ENCODE results near the gene MYO15A. TPM values are rescaled to one million over a fixed set of nuclear protein-coding genes. Genes with fewer than 3 reads are reported as not detected.

The MYO15A gene
- total and polyA plus RNA-seq, 2 of the 4 experiments (the other 2 are of a cell fraction): 0.18 to 1.1 TPM

DNA sequence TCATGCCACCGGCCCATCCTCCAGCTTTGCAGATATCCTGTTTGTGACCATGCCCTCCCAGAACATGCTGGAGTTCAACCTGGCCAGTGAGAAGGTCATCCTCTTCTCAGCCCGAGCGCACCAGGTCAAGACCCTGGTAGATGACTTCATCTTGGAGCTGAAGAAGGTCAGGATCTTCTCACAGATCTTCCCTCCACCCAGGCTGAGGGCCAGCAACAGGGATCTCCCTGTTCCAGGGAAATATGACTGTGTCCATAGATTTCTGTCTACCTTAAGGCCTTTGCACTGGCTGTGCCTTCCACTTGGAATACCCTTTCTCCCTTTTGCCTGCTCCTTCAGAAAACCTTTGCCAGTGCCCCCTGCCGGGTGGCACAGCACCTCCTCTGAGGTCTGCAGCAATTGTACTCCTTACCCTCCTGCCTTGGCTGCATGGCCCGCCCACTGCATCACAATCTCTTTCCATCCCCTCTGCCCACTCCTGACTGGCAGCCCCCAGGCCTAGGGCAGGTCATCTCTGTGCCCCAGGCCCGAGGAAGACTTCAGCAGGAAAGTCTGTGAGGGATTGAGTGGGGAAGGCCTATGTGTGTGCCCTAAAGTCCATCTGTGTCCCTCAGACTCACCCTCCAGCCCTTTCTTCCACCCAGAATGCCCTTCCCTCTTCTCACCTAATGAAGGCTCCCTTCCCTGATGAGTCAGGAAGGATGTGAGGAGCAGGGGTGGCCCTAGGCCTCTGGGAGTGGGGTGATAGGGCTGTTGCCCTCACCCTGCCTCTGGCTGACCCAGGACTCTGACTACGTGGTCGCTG is 47.8 kb downstream of the MYO15A start:
- DNase-seq (no peak), ATAC-seq (ENCODE audit: low read depth) (no peak)
- Histone ChIP-seq H3K18ac (ENCODE audit: low read depth, low read length) (no peak overlapping the region), H3K9me3 (ENCODE audit: control insufficient read depth, insufficient read depth, low read length) (no peaks in the 10 kb centered on the region), H2AK5ac (ENCODE audit: low read depth, low read length) (no peak overlapping the region), H3K27me3 (ENCODE audit: control insufficient read depth, insufficient read depth, low read length) (no peaks in the 10 kb centered on the region), H2BK20ac (ENCODE audit: low read depth, low read length) (no peak overlapping the region), H4K91ac (ENCODE audit: insufficient read depth, low read depth, low read length) (no peak overlapping the region), H3K56ac (ENCODE audit: extremely low read depth, insufficient read depth, low read length) (no peak overlapping the region), H3K9me1 (ENCODE audit: insufficient read depth, low read length) (peaks cover 18% of the 10 kb centered on the region), H2AFZ (replicated peaks; ENCODE audit: low read length, poor library complexity) (peak overlapping the region; percentile 77), H3K4me2 (ENCODE audit: low read depth, low read length) (no peak overlapping the region), H3K4me1 (ENCODE audit: control insufficient read depth, insufficient read depth, low read length) (peaks cover 5% of the 10 kb centered on the region; the same call in 1 of the 2 replicates), H3K36me3 (ENCODE audit: control insufficient read depth, insufficient read depth, low read length) (no peaks in the 10 kb centered on the region), H4K5ac (ENCODE audit: low read depth, low read length) (no peak overlapping the region), H3K14ac (replicated peaks; ENCODE audit: low read depth, low read length) (no peak overlapping the region), H3K79me1 (ENCODE audit: low read depth in 1 of 2, low read length in 2 of 2) (no peaks in the 10 kb centered on the region), H4K8ac (ENCODE audit: low read depth in 2 of 2, low read length in 2 of 2) (no peak overlapping the region), H4K20me1 (ENCODE audit: insufficient read depth, low read length) (no peaks in the 10 kb centered on the region), H3K4me3 (ENCODE audit: insufficient read depth, low read depth, low read length) (no peak overlapping the region), H3K23ac (ENCODE audit: low read depth, low read length) (no peak overlapping the region), H2BK15ac (ENCODE audit: low read depth, low read length) (no peak overlapping the region), H2AK9ac (replicated peaks; ENCODE audit: low read depth, low read length, poor library complexity) (no peak overlapping the region), H3K4ac (ENCODE audit: low read depth, low read length) (no peak overlapping the region; the same call in 1 of the 2 replicates), H3K9ac (ENCODE audit: low read depth, low read length) (no peak overlapping the region), H2BK5ac (ENCODE audit: low read depth, low read length, poor library complexity, severe bottlenecking) (no peak overlapping the region), H3K27ac (ENCODE audit: insufficient read depth, low read length) (no peak overlapping the region), H2BK120ac (ENCODE audit: low read depth, low read length) (no peak overlapping the region)
- in situ Hi-C loops (cut with MboI; ENCODE audit: low sequenced_read_pairs): no loop called here
- intact Hi-C loops (cut with micrococcal nuclease): no loop called here
- CTCF ChIA-PET: no interaction called here
- WGBS, 2 experiments (ENCODE audit: extremely low coverage in 2 of 2, insufficient read length in 1 of 2): no CpG with 5 or more reads among the region's 8 CpGs
- dilution Hi-C loops (cut with HindIII; ENCODE audit: low sequenced_read_pairs, unreplicated experiment): no loop called here
- POLR2A ChIA-PET (ENCODE audit: unreplicated experiment): no interaction called here
- no peak for TF ChIP-seq RFX5 (IDR thresholded peaks at IDR 0.05; ENCODE audit: low read depth, low read length)
- no peak for TF ChIP-seq FOS (IDR thresholded peaks at IDR 0.05; ENCODE audit: low read depth, low read length)
- no peak for TF ChIP-seq NFE2L2 (IDR thresholded peaks at IDR 0.05; ENCODE audit: low read depth, low read length)
- TF ChIP-seq SMC3 (IDR thresholded peaks at IDR 0.05; ENCODE audit: low read depth, low read length): no peak
- no peak for TF ChIP-seq CEBPB (IDR thresholded peaks at IDR 0.05; ENCODE audit: low read depth, low read length)
- TF ChIP-seq MAFK (IDR thresholded peaks at IDR 0.05; ENCODE audit: low read depth, low read length): no peak
- TF ChIP-seq MXI1 (IDR thresholded peaks at IDR 0.05; ENCODE audit: borderline replicate concordance, low read depth, low read length): no peak
- no peak for TF ChIP-seq RAD21 (IDR thresholded peaks at IDR 0.05; ENCODE audit: low read length)
- no peak for TF ChIP-seq BHLHE40 (IDR thresholded peaks at IDR 0.05; ENCODE audit: low read depth, low read length)
- TF ChIP-seq, protein P1, sequence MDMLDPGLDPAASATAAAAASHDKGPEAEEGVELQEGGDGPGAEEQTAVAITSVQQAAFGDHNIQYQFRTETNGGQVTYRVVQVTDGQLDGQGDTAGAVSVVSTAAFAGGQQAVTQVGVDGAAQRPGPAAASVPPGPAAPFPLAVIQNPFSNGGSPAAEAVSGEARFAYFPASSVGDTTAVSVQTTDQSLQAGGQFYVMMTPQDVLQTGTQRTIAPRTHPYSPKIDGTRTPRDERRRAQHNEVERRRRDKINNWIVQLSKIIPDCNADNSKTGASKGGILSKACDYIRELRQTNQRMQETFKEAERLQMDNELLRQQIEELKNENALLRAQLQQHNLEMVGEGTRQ (IDR thresholded peaks at IDR 0.05; ENCODE audit: low read depth, low read length): no peak
- TF ChIP-seq, protein P2, sequence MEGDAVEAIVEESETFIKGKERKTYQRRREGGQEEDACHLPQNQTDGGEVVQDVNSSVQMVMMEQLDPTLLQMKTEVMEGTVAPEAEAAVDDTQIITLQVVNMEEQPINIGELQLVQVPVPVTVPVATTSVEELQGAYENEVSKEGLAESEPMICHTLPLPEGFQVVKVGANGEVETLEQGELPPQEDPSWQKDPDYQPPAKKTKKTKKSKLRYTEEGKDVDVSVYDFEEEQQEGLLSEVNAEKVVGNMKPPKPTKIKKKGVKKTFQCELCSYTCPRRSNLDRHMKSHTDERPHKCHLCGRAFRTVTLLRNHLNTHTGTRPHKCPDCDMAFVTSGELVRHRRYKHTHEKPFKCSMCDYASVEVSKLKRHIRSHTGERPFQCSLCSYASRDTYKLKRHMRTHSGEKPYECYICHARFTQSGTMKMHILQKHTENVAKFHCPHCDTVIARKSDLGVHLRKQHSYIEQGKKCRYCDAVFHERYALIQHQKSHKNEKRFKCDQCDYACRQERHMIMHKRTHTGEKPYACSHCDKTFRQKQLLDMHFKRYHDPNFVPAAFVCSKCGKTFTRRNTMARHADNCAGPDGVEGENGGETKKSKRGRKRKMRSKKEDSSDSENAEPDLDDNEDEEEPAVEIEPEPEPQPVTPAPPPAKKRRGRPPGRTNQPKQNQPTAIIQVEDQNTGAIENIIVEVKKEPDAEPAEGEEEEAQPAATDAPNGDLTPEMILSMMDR (conservative IDR thresholded peaks at IDR 0.05; ENCODE audit: low read depth, low read length): no peak
- TF ChIP-seq MAZ (IDR thresholded peaks at IDR 0.05; ENCODE audit: borderline replicate concordance, low read depth, low read length): no peak
- no peak for TF ChIP-seq CHD1 (IDR thresholded peaks at IDR 0.05; ENCODE audit: low read depth, low read length)
- TF ChIP-seq POLR2A (IDR thresholded peaks at IDR 0.05; ENCODE audit: low read depth, low read length): no peak
- TF ChIP-seq, protein P3, sequence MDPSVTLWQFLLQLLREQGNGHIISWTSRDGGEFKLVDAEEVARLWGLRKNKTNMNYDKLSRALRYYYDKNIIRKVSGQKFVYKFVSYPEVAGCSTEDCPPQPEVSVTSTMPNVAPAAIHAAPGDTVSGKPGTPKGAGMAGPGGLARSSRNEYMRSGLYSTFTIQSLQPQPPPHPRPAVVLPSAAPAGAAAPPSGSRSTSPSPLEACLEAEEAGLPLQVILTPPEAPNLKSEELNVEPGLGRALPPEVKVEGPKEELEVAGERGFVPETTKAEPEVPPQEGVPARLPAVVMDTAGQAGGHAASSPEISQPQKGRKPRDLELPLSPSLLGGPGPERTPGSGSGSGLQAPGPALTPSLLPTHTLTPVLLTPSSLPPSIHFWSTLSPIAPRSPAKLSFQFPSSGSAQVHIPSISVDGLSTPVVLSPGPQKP (IDR thresholded peaks at IDR 0.05; ENCODE audit: borderline replicate concordance, low read depth, low read length): no peak
- BruUV-seq (replicated peaks): no TSS peak
